Stimulated activated CD8-positive, alpha-beta memory T cell treated with anti-CD3 and anti-CD28 coated beads, Interleukin-15, amount 100 ng/mL, for 1 hour (primary cell): Measurements from ENCODE around the gene C1orf53.
"Not testable (repeated sequence)": the region's sequence is repeated elsewhere in the genome, so short reads cannot be mapped to it uniquely, and the experiment has no call there.

ENCODE experiments used
- DNase-seq: peaks from one replicate; pipeline ENCODE4 v3.0.0-alpha.2; 2020; ENCODE audit warnings: low read depth

Gene C1orf53

GRCh38 chr1:197920414-197921117, 18.1 kb downstream of the C1orf53 start:
- no peak for DNase-seq

- DNase-seq: no peak
These were observed 19.0 kb downstream of the C1orf53 start for GRCh38 chr1:197921235-197922069.

GRCh38 chr1:197922070-197922390, 19.6 kb downstream of the C1orf53 start:
- DNase-seq: no peak

GRCh38 chr1:197923038-197923437, 20.6 kb downstream of the C1orf53 start:
- no peak for DNase-seq

- DNase-seq: no peak
These were observed 22.2 kb downstream of the C1orf53 start for GRCh38 chr1:197924516-197925123.

- no peak for DNase-seq
These were observed 25.7 kb downstream of the C1orf53 start for GRCh38 chr1:197927908-197928665.

- no peak for DNase-seq
These were observed 26.5 kb downstream of the C1orf53 start for GRCh38 chr1:197928849-197929336.

GRCh38 chr1:197933016-197933415, 30.6 kb downstream of the C1orf53 start:
- no peak for DNase-seq

GRCh38 chr1:197933647-197934046, 31.2 kb downstream of the C1orf53 start:
- DNase-seq: no peak

GRCh38 chr1:197937381-197937780, 35.0 kb downstream of the C1orf53 start:
- no peak for DNase-seq

- no peak for DNase-seq
These were observed 35.5 kb downstream of the C1orf53 start for GRCh38 chr1:197937892-197938291.

GRCh38 chr1:197939159-197939980, 36.9 kb downstream of the C1orf53 start:
- DNase-seq: not testable (repeated sequence)

- no peak for DNase-seq
These were observed 39.6 kb downstream of the C1orf53 start for GRCh38 chr1:197942042-197942441.

GRCh38 chr1:197944485-197944884, 42.1 kb downstream of the C1orf53 start:
- DNase-seq: no peak

- no peak for DNase-seq
These were observed 46.8 kb downstream of the C1orf53 start for GRCh38 chr1:197948926-197949899.

- no peak for DNase-seq
These were observed 48.7 kb downstream of the C1orf53 start for GRCh38 chr1:197951089-197951488.

GRCh38 chr1:197951617-197952175, 49.3 kb downstream of the C1orf53 start:
- no peak for DNase-seq

GRCh38 chr1:197953472-197953871, 51.0 kb downstream of the C1orf53 start:
- DNase-seq: not testable (repeated sequence)

- no peak for DNase-seq
These were observed 52.4 kb downstream of the C1orf53 start for GRCh38 chr1:197954718-197955418.
